ENCODE data around the gene KLHL29.
A peak's percentile ranks its signal among the peaks of the same experiment; 100 is the strongest.

KLHL29 gene

DNA sequence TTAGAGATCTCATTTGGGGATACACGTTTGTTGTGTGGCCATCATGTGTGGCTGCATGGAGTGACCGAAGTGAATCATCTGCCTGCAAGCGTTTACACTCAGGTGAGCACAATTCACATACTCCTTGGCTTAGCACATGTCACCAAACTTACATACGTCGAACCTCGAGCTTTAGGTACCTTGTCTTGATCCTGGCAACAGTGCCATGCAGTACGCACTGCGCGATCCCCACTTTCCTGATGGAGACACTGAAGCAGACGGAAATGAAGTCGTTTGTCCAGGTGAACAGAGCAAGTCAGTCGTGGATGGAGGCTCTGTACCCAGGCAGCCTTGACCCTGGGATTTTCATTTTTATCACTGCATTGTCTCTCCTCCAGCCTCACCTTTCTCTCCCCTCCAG, 32.3 kb downstream of the KLHL29 start:
- Histone ChIP-seq H3K79me1 (ENCODE audit: low read depth, low read length) (no peaks in the 10 kb centered on the region), H3K4me2 (ENCODE audit: insufficient read depth, low read length, poor library complexity, severe bottlenecking) (no peak overlapping the region), H4K8ac (ENCODE audit: low read depth, low read length) (no peak overlapping the region), H3K18ac (ENCODE audit: low read length) (no peak overlapping the region), H3K27me3 (ENCODE audit: control insufficient read depth in 3 of 3, insufficient read depth in 3 of 3, low read depth in 1 of 3, low read length in 3 of 3) (no peaks in the 10 kb centered on the region), H3K4ac (ENCODE audit: low read length) (no peak overlapping the region), H3K14ac (ENCODE audit: low read length) (no peak overlapping the region), H2BK12ac (ENCODE audit: low read length) (no peak overlapping the region), H2BK120ac (ENCODE audit: low read depth, low read length) (no peak overlapping the region), H3K9ac (ENCODE audit: low read depth, low read length, poor library complexity) (no peak overlapping the region), H3K27ac (replicated peaks; ENCODE audit: low read length) (no peak overlapping the region), H2BK15ac (ENCODE audit: low read length) (no peak overlapping the region), H2AFZ (ENCODE audit: low read length) (no peak overlapping the region), H3K36me3 (replicated peaks in 1 of 2; ENCODE audit: control insufficient read depth in 2 of 2, insufficient read depth in 2 of 2, low read length in 2 of 2) (no peaks in the 10 kb centered on the region), H3K23ac (ENCODE audit: low read depth, low read length, poor library complexity) (no peak overlapping the region), H3K9me3 (replicated peaks in 1 of 2; ENCODE audit: control insufficient read depth in 2 of 2, insufficient read depth in 1 of 2, low read depth in 1 of 2, low read length in 2 of 2) (peaks cover 0 to under 1% of the 10 kb centered on the region in 2 donors), H3K4me1 (ENCODE audit: control insufficient read depth in 2 of 2, insufficient read depth in 1 of 2, low read depth in 1 of 2, low read length in 2 of 2) (peaks cover under 1 to 4% of the 10 kb centered on the region in 2 donors), H2BK5ac (ENCODE audit: low read length) (no peak overlapping the region), H2AK5ac (ENCODE audit: low read depth, low read length) (no peak overlapping the region), H3K4me3 (ENCODE audit: low read length in 2 of 2) (no peak overlapping the region), H4K91ac (ENCODE audit: low read depth, low read length, poor library complexity) (no peak overlapping the region)
- DNase-seq (ENCODE audit: low spot score) = no peak
- no CpG with 5 or more reads among the region's 12 CpGs for WGBS, 2 donors (ENCODE audit: extremely low coverage in 2 of 2, insufficient read length in 2 of 2, insufficient replicate concordance in 1 of 2)

DNA sequence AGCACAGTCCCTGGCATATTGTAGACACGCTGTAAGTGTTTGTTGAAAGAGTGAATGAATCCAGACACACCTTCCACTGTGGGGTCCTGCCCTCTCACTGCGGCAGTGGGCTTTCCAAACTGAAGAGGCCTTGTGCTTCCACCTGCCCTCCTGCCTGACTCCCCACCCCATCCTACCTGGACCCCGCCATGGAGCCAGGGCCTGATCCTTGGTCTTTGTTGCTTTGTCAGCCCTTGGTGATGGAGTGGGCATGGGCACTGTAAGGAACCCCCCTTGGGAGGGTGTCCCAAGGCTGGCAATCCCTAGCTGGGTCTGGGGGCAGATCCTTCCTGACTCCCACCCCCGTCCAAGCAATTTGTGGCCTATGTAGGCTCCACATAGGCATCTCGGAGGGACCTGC, 33.1 kb downstream of the KLHL29 start:
- H3K23ac ChIP-seq (ENCODE audit: low read depth, low read length, poor library complexity) = no peak overlapping the region
- H3K4me2 ChIP-seq (ENCODE audit: insufficient read depth, low read length, poor library complexity, severe bottlenecking) = no peak overlapping the region
- H2AK5ac ChIP-seq (ENCODE audit: low read depth, low read length) = no peak overlapping the region
- peaks cover 8 to 10% of the 10 kb centered on the region in 2 donors for H3K4me1 ChIP-seq (ENCODE audit: control insufficient read depth in 2 of 2, insufficient read depth in 1 of 2, low read depth in 1 of 2, low read length in 2 of 2)
- no peak overlapping the region for H2BK15ac ChIP-seq (ENCODE audit: low read length)
- H3K18ac ChIP-seq (ENCODE audit: low read length) = peak overlapping the region; percentile 5
- H3K79me1 ChIP-seq (ENCODE audit: low read depth, low read length) = no peaks in the 10 kb centered on the region
- peaks cover 0 to 2% of the 10 kb centered on the region in 2 donors for H3K9me3 ChIP-seq (replicated peaks in 1 of 2; ENCODE audit: control insufficient read depth in 2 of 2, insufficient read depth in 1 of 2, low read depth in 1 of 2, low read length in 2 of 2)
- no peak overlapping the region for H3K27ac ChIP-seq (replicated peaks; ENCODE audit: low read length)
- no peak overlapping the region for H4K8ac ChIP-seq (ENCODE audit: low read depth, low read length)
- no peak overlapping the region for H3K4ac ChIP-seq (ENCODE audit: low read length)
- no peak overlapping the region for H3K9ac ChIP-seq (ENCODE audit: low read depth, low read length, poor library complexity)
- H3K4me3 ChIP-seq (ENCODE audit: low read length in 2 of 2) = no peak overlapping the region
- H2BK120ac ChIP-seq (ENCODE audit: low read depth, low read length) = no peak overlapping the region
- H2BK12ac ChIP-seq (ENCODE audit: low read length) = no peak overlapping the region
- no peaks in the 10 kb centered on the region for H3K36me3 ChIP-seq (replicated peaks in 1 of 2; ENCODE audit: control insufficient read depth in 2 of 2, insufficient read depth in 2 of 2, low read length in 2 of 2)
- H4K91ac ChIP-seq (ENCODE audit: low read depth, low read length, poor library complexity) = no peak overlapping the region
- no peak overlapping the region for H2BK5ac ChIP-seq (ENCODE audit: low read length)
- no peak for DNase-seq (ENCODE audit: low spot score)
- H3K14ac ChIP-seq (ENCODE audit: low read length) = no peak overlapping the region
- H2AFZ ChIP-seq (ENCODE audit: low read length) = no peak overlapping the region
- no CpG with 5 or more reads among the region's 5 CpGs for WGBS, 2 donors (ENCODE audit: extremely low coverage in 2 of 2, insufficient read length in 2 of 2, insufficient replicate concordance in 1 of 2)
- no peaks in the 10 kb centered on the region for H3K27me3 ChIP-seq (ENCODE audit: control insufficient read depth in 3 of 3, insufficient read depth in 3 of 3, low read depth in 1 of 3, low read length in 3 of 3)

DNA sequence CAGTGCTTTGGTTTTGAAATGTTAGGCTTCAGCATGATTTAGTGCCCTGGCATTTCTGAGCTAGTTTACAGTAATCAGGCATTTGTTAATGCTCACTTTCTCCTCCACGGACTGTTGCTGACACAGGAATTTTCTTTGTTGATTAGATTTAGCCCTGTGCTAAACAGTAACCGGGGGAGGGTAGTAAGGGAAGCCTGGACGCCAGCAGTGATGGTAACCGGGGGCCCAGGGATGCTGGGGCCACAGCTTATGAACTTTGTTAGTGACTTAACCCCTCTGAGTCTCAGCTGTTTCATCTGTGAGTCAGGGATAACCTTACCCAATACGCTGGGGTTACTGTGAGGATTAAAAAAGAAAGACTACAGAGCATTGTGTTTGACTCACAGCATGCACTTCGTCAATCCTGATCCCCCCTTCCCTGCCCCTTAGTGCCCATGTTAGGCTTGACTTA, 33.5 kb downstream of the KLHL29 start:
- no peak overlapping the region for H3K4me3 ChIP-seq (ENCODE audit: low read length in 2 of 2)
- no peak overlapping the region for H2BK15ac ChIP-seq (ENCODE audit: low read length)
- no peak overlapping the region for H3K27ac ChIP-seq (replicated peaks; ENCODE audit: low read length)
- DNase-seq (ENCODE audit: low spot score) = no peak
- no peak overlapping the region for H3K4me2 ChIP-seq (ENCODE audit: insufficient read depth, low read length, poor library complexity, severe bottlenecking)
- no peak overlapping the region for H2BK120ac ChIP-seq (ENCODE audit: low read depth, low read length)
- H2AK5ac ChIP-seq (ENCODE audit: low read depth, low read length) = no peak overlapping the region
- H4K91ac ChIP-seq (ENCODE audit: low read depth, low read length, poor library complexity) = no peak overlapping the region
- H2AFZ ChIP-seq (ENCODE audit: low read length) = no peak overlapping the region
- no peaks in the 10 kb centered on the region for H3K36me3 ChIP-seq (replicated peaks in 1 of 2; ENCODE audit: control insufficient read depth in 2 of 2, insufficient read depth in 2 of 2, low read length in 2 of 2)
- H3K14ac ChIP-seq (ENCODE audit: low read length) = no peak overlapping the region
- WGBS, 2 donors (ENCODE audit: extremely low coverage in 2 of 2, insufficient read length in 2 of 2, insufficient replicate concordance in 1 of 2) = no CpG with 5 or more reads among the region's 6 CpGs
- no peak overlapping the region for H3K18ac ChIP-seq (ENCODE audit: low read length)
- H2BK5ac ChIP-seq (ENCODE audit: low read length) = no peak overlapping the region
- no peak overlapping the region for H2BK12ac ChIP-seq (ENCODE audit: low read length)
- no peak overlapping the region for H3K23ac ChIP-seq (ENCODE audit: low read depth, low read length, poor library complexity)
- H4K8ac ChIP-seq (ENCODE audit: low read depth, low read length) = no peak overlapping the region
- no peaks in the 10 kb centered on the region for H3K79me1 ChIP-seq (ENCODE audit: low read depth, low read length)
- no peak overlapping the region for H3K4ac ChIP-seq (ENCODE audit: low read length)
- peaks cover 0 to 2% of the 10 kb centered on the region in 2 donors for H3K9me3 ChIP-seq (replicated peaks in 1 of 2; ENCODE audit: control insufficient read depth in 2 of 2, insufficient read depth in 1 of 2, low read depth in 1 of 2, low read length in 2 of 2)
- H3K4me1 ChIP-seq (ENCODE audit: control insufficient read depth in 2 of 2, insufficient read depth in 1 of 2, low read depth in 1 of 2, low read length in 2 of 2) = peaks cover 8 to 13% of the 10 kb centered on the region in 2 donors
- H3K27me3 ChIP-seq (ENCODE audit: control insufficient read depth in 3 of 3, insufficient read depth in 3 of 3, low read depth in 1 of 3, low read length in 3 of 3) = no peaks in the 10 kb centered on the region
- no peak overlapping the region for H3K9ac ChIP-seq (ENCODE audit: low read depth, low read length, poor library complexity)

DNA sequence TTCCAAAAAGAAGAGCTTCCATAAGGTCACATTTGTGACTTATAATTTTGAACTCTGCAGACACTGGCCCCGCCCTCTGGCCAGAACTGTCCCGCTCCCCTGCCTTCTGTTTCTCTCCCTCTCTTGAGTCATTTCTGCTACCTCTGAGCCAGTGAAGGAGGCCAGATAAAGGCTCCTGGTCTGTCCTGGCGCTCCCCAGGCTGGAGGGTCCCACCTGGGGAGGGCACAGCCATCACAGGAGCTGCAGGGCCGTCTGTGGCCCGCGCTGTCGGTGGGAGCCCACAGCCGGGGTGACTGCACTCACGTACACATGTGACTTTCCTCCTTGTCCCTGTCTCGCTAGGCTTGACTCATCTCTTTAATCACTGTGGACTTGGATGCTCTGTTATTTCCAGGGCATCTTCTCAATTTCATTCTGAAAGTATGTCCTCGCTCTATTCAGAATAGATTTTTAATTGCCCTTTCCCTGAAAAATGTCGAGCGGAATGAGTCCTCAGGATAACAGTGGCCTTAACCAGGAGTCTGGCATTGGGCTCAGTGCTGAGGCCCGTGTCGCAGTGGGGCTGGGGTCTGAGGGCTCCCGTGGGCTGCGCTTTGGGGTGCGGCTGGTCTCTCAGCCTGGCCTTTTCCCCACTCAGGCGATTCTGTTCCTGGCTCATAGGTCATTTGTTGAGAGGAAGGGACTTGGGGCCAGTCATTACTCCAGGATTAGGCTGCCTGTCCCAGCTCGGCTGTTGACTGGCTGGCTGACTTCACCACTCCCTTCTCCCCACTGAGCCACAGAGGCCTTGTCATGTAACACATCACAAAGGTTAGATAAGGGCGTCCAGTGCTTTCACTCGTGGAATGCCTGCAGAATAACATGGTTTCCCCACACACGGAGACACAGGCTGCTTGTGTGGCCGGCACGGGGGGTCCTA, 34.5 kb downstream of the KLHL29 start:
- H3K4ac ChIP-seq (ENCODE audit: low read length) = no peak overlapping the region
- no CpG with 5 or more reads among the region's 25 CpGs for WGBS, 2 donors (ENCODE audit: extremely low coverage in 2 of 2, insufficient read length in 2 of 2, insufficient replicate concordance in 1 of 2)
- H3K9me3 ChIP-seq (replicated peaks in 1 of 2; ENCODE audit: control insufficient read depth in 2 of 2, insufficient read depth in 1 of 2, low read depth in 1 of 2, low read length in 2 of 2) = peaks cover 0 to 2% of the 10 kb centered on the region in 2 donors
- H3K9ac ChIP-seq (ENCODE audit: low read depth, low read length, poor library complexity) = no peak overlapping the region
- no peak overlapping the region for H2AK5ac ChIP-seq (ENCODE audit: low read depth, low read length)
- no peak overlapping the region for H3K4me3 ChIP-seq (ENCODE audit: low read length in 2 of 2)
- H2BK5ac ChIP-seq (ENCODE audit: low read length) = peak overlapping the region; percentile 20
- no peak overlapping the region for H4K91ac ChIP-seq (ENCODE audit: low read depth, low read length, poor library complexity)
- H3K23ac ChIP-seq (ENCODE audit: low read depth, low read length, poor library complexity) = no peak overlapping the region
- H3K36me3 ChIP-seq (replicated peaks in 1 of 2; ENCODE audit: control insufficient read depth in 2 of 2, insufficient read depth in 2 of 2, low read length in 2 of 2) = no peaks in the 10 kb centered on the region
- no peak overlapping the region for H2BK12ac ChIP-seq (ENCODE audit: low read length)
- no peaks in the 10 kb centered on the region for H3K27me3 ChIP-seq (ENCODE audit: control insufficient read depth in 3 of 3, insufficient read depth in 3 of 3, low read depth in 1 of 3, low read length in 3 of 3)
- no peak overlapping the region for H3K18ac ChIP-seq (ENCODE audit: low read length)
- no peak overlapping the region for H3K14ac ChIP-seq (ENCODE audit: low read length)
- H2BK120ac ChIP-seq (ENCODE audit: low read depth, low read length) = no peak overlapping the region
- H3K4me1 ChIP-seq (ENCODE audit: control insufficient read depth in 2 of 2, insufficient read depth in 1 of 2, low read depth in 1 of 2, low read length in 2 of 2) = peaks cover 8 to 13% of the 10 kb centered on the region in 2 donors
- H4K8ac ChIP-seq (ENCODE audit: low read depth, low read length) = no peak overlapping the region
- H3K4me2 ChIP-seq (ENCODE audit: insufficient read depth, low read length, poor library complexity, severe bottlenecking) = no peak overlapping the region
- no peaks in the 10 kb centered on the region for H3K79me1 ChIP-seq (ENCODE audit: low read depth, low read length)
- H2BK15ac ChIP-seq (ENCODE audit: low read length) = peak overlapping the region; percentile 30
- no peak overlapping the region for H3K27ac ChIP-seq (replicated peaks; ENCODE audit: low read length)
- DNase-seq (ENCODE audit: low spot score) = no peak
- no peak overlapping the region for H2AFZ ChIP-seq (ENCODE audit: low read length)
